ENCODE measurements around the gene ITPKB.
"Not testable (repeated sequence)": the region's sequence is repeated elsewhere in the genome, so short reads cannot be mapped to it uniquely, and the experiment has no call there.

The ITPKB gene

GRCh38 chr1:226730071-226730470 lies 9.0 kb downstream of the ITPKB start:
- no peak for DNase-seq

GRCh38 chr1:226728448-226728847 lies 10.6 kb downstream of the ITPKB start:
- no peak for DNase-seq

- no peak for DNase-seq
These were observed 13.2 kb downstream of the ITPKB start for GRCh38 chr1:226725897-226726267.

GRCh38 chr1:226723657-226724532 lies 15.2 kb downstream of the ITPKB start:
- peak; percentile 61 for DNase-seq

GRCh38 chr1:226722901-226723656 lies 16.0 kb downstream of the ITPKB start:
- no peak for DNase-seq

GRCh38 chr1:226722240-226722900 lies 16.7 kb downstream of the ITPKB start:
- peak; percentile 21 for DNase-seq

- DNase-seq, result not testable (repeated sequence)
These were observed 18.5 kb downstream of the ITPKB start for GRCh38 chr1:226720574-226720973.

- DNase-seq, result no peak
These were observed 19.3 kb downstream of the ITPKB start for GRCh38 chr1:226719596-226720387.

GRCh38 chr1:226717256-226717909 lies 21.7 kb downstream of the ITPKB start:
- no peak for DNase-seq

GRCh38 chr1:226716577-226716976 lies 22.5 kb downstream of the ITPKB start:
- DNase-seq, result no peak

- no peak for DNase-seq
These were observed 24.9 kb downstream of the ITPKB start for GRCh38 chr1:226714148-226714547.

- DNase-seq, result no peak
These were observed 26.2 kb downstream of the ITPKB start for GRCh38 chr1:226712742-226713419.

- no peak for DNase-seq
These were observed 26.9 kb downstream of the ITPKB start for GRCh38 chr1:226711976-226712741.

GRCh38 chr1:226710501-226710900 lies 28.6 kb downstream of the ITPKB start:
- no peak for DNase-seq

- no peak for DNase-seq
These were observed 29.1 kb downstream of the ITPKB start for GRCh38 chr1:226709953-226710352.

GRCh38 chr1:226708967-226709396 lies 30.1 kb downstream of the ITPKB start:
- no peak for DNase-seq

- no peak for DNase-seq
These were observed 30.7 kb downstream of the ITPKB start for GRCh38 chr1:226708342-226708780.

- DNase-seq, result no peak
These were observed 32.4 kb downstream of the ITPKB start for GRCh38 chr1:226706684-226707083.

GRCh38 chr1:226704169-226704937 lies 34.7 kb downstream of the ITPKB start:
- DNase-seq, result no peak

All from SHP77 treated with DMSO at 0.1 percent for 48 hours (cell line).